Stimulated activated CD8-positive, alpha-beta memory T cell treated with anti-CD3 and anti-CD28 coated beads, Interleukin-2, amount 100 ng/mL, for 1 hour (primary cell): ENCODE measurements around the gene CCNL1.
"Not testable (repeated sequence)": the region's sequence is repeated elsewhere in the genome, so short reads cannot be mapped to it uniquely, and the experiment has no call there.

Experiments
- DNase-seq, 2 donors: peaks; one replicate each; pipeline ENCODE4 v3.0.0-alpha.2; 2020; ENCODE audit warnings: low read depth in 2 of 2

The CCNL1 gene

DNA sequence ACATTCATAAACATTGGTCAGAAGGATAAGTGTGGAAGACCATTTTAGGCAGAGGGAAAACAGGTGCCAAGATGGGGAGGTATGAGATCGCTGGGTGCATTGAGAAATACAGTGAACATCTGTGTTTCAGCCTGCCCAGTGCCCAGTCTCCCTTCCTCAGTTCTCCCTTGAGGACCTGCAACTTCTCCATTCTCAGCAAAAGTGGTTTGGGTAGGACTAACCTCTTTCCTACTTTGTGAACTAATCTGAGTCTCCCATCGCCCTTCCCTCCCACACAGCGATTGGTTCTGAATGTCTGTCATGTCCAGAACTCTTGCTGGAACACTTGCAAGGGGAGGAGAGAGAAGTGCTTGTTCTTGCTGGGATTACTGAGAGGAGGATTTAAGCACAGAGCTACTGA, 10.9 kb upstream of the CCNL1 start:
- DNase-seq = no peak

DNA sequence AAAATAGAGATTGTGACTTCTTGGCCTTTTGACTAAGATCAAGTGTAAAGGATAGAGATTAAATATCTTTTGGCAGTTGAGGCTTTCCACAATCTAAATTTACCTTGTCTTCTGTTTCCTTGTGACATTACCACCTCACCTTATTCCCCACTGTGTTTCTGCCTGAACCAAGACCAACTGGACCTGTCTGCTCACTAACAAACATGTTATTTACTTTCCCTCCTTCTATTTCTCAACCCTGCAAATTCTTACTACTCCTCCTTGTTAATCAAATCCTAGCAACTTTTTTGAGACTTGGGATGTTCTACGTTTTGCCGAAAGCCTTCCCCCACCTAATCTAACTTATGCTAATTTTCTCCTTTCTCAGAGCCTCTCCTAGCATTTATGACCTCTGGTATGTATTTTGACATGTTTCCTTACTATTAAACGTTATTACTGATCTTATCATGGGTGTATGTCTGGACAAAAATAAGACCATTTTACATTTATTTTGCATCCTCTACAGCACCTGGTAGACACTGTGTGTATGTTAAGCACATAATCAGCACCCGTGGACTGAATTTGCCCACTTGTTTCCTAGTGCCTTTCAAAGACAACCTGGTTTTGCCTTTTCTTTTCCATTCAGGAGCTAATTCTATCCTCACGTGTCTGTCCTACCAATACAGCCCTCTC, 7.6 kb upstream of the CCNL1 start:
- no peak for DNase-seq

DNA sequence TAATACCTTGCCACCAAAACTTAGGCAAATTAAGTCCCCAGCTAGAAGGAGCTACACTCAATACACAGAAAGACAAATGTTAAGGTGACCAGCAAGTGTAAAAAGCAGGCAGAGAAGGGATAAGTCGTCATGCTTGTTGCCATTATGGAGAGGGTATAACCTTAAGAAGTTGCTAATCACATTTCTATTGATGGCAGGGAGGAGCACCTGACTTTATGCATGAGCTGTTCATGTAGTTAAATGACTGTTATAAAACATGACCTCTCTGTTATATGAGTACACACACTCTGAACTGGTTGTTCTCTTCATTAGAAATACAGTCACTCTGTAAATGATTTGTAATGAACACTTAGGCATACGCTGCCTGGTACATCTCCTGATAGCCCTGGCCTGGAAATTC, 6.6 kb upstream of the CCNL1 start:
- DNase-seq = no peak

DNA sequence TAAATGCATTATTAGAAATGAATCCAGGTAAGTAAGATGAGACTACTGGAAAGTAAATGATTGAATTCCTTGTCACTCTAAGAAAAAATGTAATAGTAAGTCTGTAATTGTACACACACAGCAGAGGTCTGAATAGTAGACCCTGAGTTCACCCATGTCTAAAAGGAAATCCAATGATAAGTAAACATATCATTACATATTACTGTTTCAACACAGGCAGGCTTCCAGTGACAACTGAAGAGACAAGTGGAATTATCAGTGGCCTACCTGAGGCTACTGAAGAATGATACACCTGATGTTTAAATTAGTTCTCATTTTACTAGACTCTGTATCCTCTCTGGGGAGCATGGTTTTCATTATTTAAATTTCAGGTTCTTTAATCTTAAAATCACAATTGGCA, 6.2 kb upstream of the CCNL1 start:
- DNase-seq = no peak

DNA sequence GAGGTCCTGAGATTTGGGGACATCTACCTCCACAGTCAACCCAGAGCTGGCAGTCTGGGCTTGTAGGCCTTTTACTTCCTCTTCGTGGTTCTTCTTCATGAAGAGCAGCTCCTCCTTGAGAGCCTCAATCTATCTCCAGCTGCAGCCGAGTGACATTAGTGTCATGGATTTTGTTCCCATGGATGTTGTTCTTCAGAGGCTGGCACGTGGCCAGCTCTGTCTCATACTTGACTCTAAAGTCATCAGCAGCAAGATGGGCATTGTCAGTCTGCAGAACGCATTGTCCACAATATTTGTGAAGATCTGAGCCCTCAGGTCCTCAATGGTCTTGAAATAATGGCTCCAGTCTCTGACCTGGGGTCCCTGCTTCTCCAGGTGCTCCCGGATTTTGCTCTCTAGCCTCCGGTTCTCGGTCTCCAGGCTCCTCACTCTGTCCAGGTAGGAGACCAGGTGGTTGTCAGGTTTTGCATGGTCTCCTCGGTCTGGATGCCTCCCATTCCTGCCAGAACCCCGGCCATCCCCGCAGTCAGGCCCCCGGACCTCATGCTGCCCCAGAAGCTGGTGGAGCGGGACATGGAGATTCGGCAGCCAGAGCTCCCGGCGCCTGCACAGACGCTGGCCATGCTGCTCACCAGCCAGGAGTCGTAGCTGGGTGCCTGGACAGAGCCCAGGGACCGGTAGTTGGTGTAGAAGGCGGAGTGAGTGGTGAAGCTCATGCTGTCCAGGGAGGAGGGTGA, 3.4 kb upstream of the CCNL1 start:
- DNase-seq = no peak

DNA sequence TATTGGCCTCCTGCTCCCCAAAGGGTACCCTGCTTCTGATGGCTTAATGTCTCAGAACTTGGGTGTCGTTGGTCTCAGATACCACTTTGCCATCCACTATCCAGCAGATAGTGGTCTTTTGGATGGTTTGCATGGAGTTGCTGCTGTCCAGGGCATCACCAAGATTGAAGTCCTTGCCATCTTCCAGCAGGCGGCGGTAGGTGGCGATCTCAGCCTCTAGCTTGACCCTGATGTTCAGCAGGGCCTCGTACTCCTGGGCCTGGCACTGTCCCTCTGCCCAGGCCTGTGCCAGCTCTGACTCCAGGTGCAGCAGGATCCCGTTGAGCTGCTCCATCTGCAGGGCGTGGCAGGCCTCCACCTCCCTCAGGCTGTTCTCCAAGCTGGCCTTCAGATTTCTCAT, 2.7 kb upstream of the CCNL1 start:
- DNase-seq = not testable (repeated sequence)

DNA sequence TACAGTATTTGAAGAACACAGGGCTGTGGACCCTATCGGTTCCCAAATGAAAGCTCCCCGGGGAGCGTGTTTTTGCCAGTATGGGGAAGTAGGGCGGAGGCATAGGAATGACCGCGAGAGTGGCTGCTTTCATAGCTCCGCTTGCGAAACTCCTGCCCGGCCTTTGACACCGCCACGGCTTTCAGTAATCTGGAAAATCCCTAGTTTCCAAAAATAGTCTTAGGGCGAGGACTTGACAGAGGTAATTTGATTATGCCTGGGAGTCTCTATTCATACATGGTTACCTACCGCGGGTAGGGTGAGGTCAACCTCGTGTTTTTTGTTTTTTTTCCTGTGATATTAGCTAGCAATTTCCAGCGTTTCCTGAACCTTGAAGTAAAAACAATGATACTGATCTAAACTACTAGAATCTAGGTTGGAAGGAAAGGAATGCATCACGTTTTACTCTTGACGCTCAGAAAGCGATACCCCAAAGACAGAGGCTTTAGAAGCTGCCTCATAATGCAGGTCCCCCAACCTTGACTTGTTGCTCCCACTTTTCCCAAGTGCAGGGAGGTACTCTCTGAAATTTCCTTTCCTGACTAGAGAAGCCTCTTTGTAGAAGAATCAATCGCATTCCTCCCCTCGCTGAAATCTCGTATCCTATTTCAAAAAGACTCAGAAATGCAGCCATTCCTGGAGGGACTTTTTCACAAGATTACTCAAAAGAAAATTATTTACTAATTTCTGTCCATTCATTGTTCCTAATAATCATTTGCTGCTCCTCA, 894 bp upstream of the CCNL1 start:
- peak; percentile 39 to 42 for DNase-seq

DNA sequence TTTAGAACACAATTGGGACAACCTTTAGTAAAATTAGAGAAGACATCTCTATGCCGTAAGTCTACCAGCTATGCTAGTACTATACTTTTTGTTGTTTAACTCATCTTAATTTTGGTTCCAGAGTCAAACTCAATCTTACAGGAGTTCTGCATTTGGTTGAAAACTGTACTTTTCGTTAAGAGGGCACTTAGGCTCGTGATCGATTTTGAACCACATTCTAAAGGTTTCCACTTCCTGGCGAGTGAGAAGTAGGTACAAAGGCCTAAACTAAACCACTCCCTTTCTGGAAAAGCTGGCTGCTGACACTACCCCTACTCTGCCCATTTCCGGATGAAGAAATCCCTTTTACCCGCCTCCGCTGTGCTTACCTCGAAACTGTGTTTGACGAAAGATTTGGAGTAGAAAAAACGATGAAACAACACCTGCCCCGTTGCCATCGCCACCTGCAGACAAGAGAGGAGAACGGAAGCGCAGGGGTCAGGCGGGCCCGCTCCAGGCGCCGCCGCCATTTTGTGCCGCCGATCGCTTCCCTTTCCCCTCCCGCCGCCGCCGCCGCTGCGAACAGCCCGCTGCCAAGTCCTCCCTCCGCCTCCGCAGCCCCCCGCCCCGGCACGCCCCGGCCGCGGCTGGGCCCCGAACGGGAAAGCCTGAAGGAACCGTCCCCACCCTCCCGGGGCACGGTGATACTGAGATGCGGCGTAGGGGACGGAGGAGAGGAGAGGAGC, 748 bp downstream of the CCNL1 start:
- peak; percentile 49 to 59 for DNase-seq

DNA sequence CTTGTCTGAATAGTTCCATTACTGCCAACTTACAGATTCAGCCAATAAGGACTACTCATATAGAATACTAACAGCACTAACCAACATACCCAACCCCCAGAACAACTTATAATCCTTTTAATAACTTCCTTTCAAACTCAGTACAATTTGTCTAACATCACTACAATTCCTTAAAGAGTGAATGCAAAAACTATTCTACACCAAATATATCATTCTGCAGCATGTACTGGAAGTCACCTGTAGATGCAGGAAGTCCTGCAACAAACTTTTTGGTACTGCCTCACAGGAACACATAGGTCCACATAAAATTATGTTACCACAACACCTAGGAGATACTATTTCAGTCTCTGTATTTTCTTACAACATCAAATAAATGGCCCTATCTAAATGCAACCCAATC, 2.1 kb downstream of the CCNL1 start:
- no peak for DNase-seq

DNA sequence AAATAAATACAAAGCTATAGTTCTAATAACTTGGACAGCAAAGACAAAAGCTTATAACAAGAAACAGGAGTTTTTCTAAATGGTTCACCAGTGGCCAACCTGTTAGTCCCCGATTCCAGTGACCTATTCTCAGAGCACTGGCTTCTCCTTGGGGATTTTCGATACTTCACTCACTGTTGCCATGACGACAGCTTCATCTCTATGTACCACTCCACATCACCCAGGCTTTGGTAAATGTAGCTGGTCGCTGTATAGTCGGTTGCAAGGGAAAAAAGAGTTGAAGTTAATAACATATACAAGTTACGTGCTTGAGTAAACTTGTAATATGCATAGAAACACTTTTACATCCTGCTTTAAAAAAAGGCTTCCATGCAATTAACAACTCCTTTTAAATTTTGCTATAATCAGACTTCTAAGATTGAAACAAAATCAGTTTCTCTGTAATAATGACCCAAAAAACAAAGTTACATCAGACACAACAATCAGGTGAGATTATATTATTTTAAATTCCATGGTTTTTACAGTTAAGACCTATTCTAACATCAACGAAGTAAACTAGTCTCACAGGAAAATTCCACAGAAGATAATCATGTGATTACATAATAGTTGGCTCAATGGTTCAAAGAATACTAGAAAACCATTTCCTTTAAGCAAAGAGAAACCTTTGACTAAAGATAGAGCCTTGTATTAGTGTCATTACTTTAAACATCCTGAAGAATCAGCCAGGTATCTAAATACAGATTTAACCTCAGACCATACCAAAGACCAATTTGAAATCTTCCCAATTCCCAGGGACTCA, 2.9 kb downstream of the CCNL1 start:
- no peak for DNase-seq

DNA sequence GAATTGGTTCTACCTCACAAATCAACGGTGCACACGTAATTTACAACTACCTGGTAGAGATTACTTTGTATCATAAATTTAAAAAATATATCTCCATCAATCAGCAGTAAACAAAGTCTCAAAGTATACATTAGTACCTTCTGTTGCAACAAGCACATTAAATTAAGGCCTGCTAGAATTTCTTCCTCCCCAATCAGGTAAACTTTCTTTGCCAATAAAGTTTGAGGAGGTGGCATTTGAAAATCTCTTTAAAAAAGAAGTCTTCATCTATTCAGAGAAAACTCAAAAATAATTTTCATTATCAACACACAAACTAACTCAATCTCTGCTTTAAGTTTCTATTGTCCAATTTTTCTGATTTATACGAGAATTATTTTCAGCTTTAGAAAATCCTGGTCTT, 4.4 kb downstream of the CCNL1 start:
- DNase-seq = no peak

DNA sequence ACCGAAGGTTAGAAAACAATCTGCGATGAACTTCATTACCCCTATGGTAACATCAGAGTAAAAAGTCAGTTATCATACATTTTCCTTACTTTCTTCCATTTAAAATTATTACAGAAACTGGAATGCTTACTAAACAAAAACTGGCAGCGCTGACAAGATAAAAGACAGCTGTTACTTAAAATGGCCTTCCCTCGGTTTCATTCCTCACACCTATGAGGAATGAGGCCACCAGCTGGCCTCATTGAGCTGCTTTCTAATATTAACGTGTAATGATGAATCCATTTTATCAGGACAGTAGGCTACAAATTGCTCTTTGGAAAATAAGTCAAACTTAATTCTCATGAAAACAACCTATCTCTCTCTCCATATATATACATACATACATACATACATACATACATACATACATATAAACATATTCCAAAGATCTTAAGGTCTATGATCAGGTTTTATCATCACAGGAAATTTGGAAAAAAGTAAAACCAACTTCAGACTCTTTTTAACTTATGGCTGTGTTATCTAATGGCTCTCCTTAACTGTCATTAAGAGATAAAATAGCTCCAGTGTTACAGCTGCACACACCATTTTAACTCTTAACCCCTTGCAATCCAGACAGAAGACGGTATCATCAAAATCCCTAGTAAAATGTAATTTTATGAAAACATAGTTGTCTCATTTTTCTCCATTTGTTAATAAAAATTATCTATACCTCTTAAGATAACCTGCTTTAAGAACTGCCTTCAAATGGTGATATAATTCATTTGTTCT, 5.2 kb downstream of the CCNL1 start:
- no peak for DNase-seq

DNA sequence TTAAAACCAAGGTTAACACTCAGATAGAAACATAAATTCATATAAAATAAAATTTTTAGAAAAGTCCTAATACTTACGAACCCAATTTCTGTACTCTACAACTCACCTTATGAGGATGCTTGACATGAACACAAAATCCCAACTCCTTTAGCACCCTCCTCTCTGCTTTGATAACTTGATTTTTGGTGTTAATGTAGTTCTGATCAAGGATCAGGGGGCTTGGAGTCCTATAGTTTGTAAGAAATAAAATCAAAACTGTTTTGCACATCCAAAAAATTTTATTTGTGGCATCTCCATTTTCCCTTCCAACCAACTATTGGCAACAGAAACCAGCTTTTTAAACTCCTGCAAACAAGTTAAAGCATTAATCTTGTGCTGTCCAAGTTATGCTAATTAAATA, 7.0 kb downstream of the CCNL1 start:
- no peak for DNase-seq

DNA sequence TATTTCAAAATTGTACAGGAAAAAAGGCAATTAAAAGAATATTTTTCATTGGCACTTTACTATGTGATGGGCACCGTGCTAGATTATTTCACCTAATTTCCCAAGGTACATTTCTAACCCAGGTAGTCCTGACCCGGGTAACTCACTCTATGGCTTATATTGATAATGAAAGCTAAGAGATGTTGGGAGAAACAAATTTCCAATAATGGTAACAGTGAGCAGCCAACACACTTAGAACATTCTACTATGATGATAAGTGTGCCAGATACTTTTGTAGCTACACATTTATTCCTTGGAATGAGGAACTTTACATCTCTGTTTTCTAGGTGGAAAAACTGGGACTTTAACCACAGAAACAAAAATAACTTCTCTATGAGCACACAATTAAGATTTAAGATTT, 7.5 kb downstream of the CCNL1 start:
- DNase-seq = no peak

DNA sequence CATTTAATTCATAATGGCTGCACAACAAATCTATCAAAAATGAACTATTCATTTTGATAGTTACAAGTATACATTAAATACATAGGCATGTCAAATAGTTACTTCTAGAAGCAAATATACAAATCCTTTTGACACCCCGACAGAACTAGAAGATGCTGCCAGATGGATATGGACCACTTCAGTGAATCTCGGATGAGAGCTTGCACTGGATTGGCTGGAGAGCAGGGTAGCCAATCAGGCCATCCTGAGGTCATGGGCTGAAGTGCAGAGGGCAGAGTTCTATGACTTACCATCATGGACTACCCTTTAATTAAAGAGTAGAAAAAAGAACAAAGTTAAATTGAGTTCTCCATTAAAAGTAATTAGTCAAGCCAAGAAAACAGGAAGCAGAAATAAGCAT, 8.3 kb downstream of the CCNL1 start:
- DNase-seq = no peak

DNA sequence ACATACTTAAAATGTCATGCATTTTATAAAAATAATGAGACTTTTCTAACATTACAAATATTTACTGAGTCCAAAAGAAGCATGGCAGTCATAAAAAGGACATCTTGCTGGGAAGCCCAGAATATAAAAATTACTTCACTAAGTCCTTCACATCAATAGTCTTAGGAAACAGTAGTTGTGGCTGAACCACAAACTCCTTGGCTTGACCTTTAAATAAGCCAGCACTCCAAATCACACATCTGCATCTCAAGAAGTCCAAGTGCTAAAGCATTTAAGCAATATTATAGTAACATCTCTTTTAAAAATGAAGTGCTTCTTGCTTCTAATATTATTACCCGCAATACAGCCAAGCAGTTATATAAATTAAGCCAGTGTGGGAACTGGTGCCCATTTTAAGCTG, 8.8 kb downstream of the CCNL1 start:
- DNase-seq = no peak

DNA sequence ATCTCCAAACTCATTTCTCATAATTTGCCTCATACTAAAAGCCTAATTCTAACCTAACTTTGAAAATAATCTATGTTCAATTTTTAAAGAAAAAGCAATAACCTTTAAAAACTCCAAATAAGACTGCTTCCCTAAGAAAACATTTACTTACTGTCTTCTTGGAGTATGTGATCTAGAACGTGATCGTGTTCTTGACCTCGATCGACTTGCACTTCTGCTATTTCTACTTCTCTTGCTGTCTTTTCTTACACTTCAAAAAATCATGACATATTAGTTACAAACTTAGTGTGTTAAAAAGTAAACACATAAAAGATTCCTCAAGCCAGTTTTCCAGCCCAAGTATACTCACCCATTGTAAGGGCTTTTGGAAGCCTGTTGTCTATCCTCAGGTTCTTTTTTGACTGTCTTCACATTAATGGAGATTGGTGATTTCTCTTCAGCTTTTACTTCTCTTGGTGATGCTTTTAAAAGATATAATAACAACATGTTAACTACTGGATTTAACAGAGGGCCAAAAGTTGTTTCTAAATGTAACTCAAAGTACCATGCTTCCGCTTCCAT, 10.7 kb downstream of the CCNL1 start:
- DNase-seq = no peak

DNA sequence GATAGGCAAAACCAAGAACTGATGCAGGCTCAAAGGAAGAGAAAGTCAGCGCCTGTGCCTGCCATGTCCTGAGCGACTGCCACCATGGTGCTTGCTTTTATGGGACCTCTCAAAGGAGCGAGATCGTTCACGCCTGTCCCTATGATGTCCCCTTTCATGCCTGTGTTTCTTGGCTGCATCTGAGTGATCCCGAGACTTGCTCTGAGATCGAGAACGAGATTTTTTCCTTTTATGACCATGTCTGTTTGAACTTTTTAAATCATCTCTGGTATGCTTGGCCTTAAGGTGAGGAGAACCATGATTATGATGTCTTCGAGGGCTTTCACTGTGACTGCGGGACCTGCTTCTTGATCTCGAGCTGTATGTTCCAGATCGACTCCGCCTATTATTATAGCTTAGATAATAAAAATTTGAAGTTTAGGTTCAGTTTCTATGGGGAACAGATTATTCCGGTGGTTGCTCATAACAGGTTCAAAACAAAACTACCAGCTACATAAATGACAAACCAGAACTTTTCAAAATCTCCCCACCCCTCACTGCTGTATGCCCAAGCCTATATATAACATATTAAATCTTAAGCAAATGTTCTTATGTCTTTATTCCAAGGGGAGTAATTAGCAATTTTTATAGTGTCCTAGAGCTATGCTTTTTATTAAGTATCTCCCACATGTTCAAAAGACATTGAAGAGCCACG, 11.6 kb downstream of the CCNL1 start:
- DNase-seq = no peak

DNA sequence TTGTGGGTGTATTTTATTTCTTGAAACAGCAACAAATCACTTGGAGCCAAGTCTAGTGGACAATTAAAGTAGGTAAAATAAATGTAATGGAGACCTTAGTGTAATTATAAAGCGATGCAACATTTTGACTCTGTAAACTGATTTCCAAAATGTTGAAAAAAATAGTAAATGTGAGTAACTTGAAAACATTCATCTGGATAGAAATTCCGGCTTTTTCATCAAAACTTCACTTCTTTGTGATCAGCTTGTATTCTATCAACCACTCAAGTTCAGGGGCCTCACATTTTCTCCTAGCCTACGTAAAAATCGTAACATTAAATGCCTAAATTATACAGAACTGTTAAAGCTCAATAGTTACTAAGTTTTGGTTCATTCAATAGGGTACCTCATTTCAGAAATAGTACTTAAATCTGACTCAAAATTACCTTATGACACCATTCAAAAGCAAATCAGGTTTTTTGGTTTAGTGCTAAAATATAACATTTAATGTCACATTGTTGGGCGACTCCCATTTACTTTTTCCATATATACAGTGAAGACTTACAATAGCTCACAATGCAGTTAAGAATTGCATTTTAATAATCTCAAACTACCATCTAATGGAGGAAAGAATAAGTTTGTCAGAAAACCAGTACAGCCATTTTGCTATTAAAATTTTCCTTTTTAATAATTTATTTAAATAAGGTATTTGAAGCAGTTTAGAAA, 12.7 kb downstream of the CCNL1 start:
- no peak for DNase-seq
